Skin of body (tissue), 2 donors: ENCODE data around the gene BEAN1. TPM values are rescaled to one million over a fixed set of nuclear protein-coding genes. Genes with fewer than 3 reads are reported as not detected.

Source experiments
- DNase-seq: peaks from one replicate; lab custom pipeline; 2025; lab: John Stamatoyannopoulos, UW
- total RNA-seq: library from RNA; depleted of rRNA; stranded (reverse); fragments of >200 nt; gene quantifications from one replicate; pipeline ENCODE4 v1.2.3, GENCODE V29; 2014

BEAN1 gene
- total RNA-seq, result 2.5 TPM

DNA sequence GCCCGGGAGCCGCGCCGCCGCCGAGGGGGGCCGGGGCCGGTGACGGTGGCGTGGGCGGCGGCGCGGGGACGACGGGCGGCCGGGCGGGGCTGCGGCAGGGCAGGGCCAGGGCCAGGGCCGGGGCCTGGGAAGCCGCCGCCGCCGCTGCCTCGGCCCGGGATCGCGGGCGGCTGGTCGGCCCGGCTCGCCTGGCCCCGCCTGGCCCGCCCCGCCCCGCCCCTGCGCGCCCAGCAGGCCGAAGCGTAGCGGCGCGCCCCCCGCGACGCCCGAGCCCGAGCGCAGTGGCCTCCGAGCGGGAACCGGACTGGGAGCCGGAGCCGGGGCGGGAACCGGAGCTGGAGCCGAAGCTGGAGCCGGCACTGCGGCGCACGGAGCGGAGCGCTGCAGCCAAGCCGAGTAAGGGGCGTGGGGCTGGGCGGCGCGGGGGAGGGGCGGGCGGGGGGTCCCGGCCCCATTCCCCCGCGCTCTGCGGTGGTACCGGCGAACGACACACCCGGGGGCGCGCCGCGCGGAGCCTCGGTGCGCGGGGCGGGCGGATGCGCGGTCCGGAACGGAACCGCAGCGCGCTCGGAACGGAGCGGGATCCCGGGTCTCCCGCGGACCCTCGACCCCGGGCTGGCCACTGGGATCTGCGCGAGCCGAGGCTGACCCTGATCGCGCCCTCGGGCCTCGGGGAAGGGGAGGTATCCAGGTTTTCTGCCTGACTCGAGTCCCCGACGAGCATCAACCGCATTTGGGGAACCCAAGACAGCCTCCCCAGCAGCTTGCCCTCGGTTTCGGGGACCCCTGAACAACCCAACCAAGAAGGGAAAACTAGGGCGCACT is at the start of gene BEAN1:
BEAN1 (plus strand) TSS at position 260 of the 825 bp plus-strand sequence. CDS start 10,382 bp downstream, outside the sequence.
- DNase-seq, result no peak

DNA sequence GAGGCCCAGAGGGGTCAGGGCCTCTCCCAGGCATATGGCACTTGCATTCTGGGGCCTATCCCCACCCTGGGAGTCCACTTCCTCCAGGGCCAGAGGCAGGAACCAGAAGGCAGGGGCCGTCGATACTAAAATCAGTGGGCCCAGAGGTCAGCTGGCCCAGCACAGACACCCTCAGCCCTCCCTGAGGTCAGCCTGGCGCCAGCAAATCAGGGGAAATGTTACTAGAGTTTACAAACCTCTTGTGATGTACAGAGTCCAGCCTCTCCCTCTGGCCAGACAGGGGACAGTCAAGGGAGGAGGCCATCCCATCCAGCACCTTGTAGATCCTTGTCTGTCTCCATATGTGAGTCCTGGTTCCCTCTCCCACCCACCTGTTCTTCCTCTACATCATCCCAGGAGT is 49.8 kb upstream of the BEAN1 start:
- DNase-seq, result no peak

- DNase-seq, result no peak
These were observed 48.1 kb upstream of the BEAN1 start for GRCh38 chr16:66378741-66379570.

DNA sequence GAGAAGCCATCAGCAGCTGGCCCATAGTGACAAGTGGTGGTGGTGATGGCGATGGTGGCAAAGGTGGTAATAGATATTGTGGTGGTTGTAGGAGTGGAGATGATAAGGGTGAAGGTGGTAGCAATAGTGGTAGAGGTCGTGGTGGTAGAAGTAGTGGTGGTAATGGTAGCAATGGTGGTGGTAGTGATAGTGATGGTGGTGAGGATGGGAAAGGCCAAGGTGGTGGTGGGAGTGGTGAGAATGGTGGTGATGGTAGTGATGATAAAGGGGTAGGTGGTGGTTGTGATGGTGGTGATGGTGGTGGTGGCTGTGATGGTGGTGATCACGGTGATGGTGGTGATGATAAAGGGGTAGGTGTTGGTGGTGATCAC is 47.5 kb upstream of the BEAN1 start:
- DNase-seq, result no peak

DNA sequence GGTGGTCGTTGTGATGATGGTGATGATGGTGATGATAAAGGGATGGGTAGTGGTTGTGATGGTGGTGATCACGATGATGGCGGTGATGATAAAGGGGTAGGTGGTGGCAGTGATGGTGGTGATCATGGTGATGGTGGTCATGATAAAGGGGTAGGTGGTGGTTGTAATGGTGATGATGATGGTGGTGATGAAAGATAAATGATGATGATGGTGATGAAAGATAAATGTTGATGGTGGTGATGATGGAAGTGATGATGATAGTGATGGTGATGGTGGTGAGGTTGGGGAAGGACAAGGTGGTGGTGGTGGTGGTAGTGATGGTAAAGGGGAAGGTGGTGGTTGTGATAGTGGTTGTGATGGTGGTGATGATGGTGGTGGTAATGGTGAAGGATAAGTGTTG is 46.7 kb upstream of the BEAN1 start:
- no peak for DNase-seq

GRCh38 chr16:66381585-66382170 is 45.4 kb upstream of the BEAN1 start:
- no peak for DNase-seq

DNA sequence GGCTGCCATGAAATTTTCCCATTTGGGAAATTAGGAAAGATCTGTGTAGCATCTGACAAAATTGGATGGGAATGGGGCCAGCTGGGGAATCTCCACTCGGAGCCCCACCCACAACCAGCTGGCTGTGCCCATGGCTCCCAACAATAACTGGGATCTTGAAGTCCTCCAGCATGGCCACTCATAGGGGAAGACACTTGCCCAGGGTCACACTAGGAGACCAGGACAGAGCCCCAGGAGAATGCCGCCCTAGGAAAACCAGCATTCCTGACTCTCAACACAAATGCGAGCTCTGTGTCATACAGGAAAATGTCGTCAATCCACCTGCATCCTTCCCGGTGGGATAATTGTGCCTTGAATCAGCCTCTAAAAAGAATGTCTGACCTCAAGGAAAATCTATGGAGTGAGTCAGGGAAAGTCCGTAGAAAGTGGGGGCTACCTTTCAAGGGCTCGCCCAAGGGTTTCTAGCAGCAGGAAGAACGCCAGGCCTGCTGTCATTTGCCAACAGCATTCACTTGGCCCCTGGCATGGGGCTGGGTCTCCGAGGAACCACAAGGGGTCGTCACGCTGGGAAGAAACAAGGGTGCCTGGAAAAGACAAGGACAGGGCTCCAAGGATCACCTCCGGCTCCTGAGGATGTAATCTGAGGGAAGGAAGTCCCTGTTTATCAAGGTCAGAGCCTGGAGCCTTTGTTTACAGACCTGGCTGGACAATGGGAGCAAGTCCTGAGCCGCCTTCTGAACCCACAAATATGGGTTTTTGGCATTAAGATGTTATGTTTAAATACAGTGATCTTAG is 44.7 kb upstream of the BEAN1 start:
- peak; percentile 44 for DNase-seq

GRCh38 chr16:66382966-66383299 is 44.2 kb upstream of the BEAN1 start:
- no peak for DNase-seq

DNA sequence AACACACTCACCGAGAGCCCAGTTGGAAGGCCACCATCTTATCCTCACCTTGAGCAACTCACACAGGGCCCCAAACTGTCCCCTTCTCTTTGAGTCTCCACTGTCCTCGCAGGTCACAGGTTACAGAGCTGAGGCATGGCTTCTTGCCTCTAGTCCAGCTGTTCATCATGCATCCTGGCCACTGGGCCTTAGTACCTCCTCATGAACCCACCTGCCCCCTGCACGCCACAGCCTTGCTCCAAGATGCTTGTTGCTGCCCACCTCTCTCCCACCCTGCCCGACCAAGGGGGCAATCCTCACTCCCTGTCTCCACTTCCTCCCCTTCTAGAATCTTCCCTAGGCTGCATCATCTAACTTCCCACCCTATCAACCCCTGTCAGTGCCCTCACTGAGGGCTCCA is 43.5 kb upstream of the BEAN1 start:
- DNase-seq, result no peak

- DNase-seq, result no peak
These were observed 41.7 kb upstream of the BEAN1 start for GRCh38 chr16:66385415-66385814.

DNA sequence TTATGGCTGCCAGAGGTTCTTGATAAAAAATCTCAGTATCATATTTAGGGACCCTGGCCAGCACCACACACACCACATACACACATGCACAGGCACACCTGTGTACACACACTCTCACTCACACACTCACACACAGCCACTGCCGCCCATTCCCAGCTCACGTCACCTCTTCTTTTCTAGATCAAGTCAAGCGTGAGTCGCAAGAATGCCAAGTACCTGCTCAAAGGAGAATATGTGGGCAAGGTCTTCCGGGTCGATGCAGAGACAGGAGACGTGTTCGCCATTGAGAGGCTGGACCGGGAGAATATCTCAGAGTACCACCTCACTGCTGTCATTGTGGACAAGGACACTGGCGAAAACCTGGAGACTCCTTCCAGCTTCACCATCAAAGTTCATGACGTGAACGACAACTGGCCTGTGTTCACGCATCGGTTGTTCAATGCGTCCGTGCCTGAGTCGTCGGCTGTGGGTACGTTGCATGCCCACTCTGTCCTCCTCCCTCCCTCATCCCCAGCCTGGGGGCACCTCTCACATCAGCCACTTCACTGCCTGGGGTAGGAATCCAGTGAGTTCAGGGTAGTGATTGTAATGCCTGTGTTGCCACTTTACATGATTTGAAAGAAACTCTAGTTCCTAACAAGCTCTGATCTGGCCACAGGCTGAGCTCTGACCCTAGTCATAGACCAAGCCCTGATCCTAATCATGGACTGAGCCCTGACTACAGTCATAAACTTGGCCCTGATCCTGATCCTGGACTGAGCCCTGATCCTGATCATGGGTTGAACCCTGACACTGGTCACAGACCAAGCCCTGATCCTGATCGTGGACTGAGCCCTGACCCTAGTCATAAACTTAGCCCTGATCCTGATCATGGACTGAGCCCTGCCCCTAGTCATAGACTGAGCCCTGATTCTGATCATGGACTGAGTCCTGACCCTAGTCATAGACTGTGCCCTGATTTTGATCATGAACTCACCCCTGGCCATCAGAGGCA is 40.2 kb upstream of the BEAN1 start:
- DNase-seq, result no peak

DNA sequence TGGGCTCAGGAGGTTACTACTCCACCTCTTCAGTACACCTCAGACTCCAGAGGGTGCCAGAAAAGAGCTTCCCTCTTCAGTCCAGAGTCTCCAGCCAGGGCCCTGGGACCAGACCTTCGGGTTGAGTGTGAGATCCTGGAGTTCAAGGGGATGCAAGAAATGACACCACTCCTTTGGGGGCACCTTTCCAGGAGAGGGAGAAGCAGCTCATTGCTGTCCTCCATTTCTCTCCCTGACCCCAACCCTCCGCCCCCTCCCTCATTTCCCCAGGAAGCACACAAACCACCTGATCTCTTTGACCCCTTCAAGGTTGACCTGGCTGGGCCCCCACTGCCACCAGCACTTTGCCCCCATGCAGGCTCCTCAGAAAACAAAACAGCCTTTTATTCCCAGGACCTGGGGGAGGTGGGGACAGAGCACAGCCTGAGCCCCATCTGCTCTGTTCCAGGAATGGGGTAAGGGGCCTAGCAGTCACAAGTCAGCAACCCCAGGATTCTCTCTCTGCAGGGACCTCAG is 39.2 kb upstream of the BEAN1 start:
- no peak for DNase-seq

DNA sequence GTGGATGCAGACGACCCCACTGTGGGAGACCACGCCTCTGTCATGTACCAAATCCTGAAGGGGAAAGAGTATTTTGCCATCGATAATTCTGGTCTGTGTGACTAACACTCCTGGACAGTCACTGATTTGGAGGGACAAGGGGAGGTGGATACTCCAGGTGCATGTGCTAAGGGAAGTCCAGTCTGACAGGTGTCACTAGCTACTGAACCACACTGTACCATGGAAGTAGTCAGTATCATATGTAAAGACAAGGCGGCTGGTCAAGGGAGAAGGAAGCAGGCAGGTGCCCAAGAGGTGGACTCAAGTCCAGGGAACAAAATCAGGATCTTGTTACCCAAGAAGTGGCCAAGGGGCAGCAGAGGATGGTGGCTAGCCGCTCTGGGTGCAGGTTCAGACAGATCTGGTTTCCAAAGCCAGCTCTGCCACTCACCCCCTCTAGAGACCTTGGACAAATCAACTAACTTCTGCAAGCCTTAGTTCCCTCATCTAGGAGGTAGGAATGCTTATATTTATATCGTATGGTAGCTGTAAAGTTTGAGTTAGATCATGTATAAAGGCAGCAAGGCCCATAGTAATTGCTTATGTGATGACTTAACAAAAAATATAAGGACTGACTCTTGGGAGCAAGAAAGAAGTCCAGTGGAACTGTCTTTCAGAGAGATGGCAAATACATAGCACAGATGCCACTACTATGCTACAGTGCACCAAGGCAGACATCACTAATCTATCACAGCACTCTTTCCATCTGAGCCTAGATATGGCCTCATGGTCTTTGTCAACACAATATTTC is 38.5 kb upstream of the BEAN1 start:
- no peak for DNase-seq

GRCh38 chr16:66389256-66390176 is 37.6 kb upstream of the BEAN1 start:
- DNase-seq, result no peak

DNA sequence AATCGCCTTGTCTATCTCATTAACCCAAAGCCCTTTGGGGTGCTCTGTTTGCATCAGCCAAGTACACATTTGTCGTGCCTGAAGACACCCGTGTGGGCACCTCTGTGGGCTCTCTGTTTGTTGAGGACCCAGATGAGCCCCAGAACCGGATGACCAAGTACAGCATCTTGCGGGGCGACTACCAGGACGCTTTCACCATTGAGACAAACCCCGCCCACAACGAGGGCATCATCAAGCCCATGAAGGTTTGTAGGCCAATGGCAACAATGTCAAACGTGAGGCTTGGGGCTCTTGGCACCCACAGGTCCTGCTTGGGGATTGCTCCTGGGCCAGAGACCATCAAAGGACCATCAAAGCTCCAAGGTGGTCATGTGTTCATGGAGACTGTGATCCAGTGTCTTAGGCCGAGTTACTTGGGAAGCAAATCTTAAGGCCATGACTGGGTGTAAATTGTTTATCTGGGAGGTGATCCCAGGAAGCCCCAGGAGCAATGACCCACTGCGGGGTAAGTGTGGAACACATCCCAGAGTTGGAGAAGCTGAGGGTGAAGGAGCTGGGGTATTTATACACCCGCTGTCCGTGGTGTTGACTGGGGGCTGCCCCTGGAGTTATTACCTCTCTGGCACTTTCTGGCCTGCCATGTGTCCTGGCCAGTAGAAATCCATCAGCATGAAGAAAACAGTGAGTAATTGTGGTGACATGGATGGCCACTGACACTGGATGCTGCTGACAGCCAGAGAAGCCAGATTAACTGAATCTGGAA is 36.6 kb upstream of the BEAN1 start:
- DNase-seq, result no peak

GRCh38 chr16:66391726-66392670 is 35.1 kb upstream of the BEAN1 start:
- DNase-seq, result no peak
